Neural progenitor cell (in vitro differentiated cells): ENCODE results near the gene LMO2. TPM values are rescaled to one million over a fixed set of nuclear protein-coding genes. Genes with fewer than 3 reads are reported as not detected.

Source experiments
- DNase-seq: peaks from one replicate; pipeline ENCODE4 v3.0.0-alpha.2; 2016; ENCODE audit warnings: low spot score
- H2AFZ ChIP-seq: fragments of 200-600 bp; sonication (generic); replicated peaks from 2 replicates; pipeline ENCODE4 v1.6.1; 2016; ENCODE audit warnings: antibody characterized with exemption
- H3F3A ChIP-seq: fragments of 200-600 bp; sonication (generic); 2 replicates; pipeline ENCODE4 v1.6.1; 2016; ENCODE audit warnings: antibody characterized with exemption, low read depth
- H3K27ac ChIP-seq: fragments of 200-600 bp; sonication (generic); 2 replicates; pipeline ENCODE4 v1.5.1; 2016; ENCODE audit warnings: mild to moderate bottlenecking
- H3K27me3 ChIP-seq: fragments of 200-600 bp; sonication (generic); 2 replicates; pipeline ENCODE4 v1.6.1; 2016; ENCODE audit warnings: mild to moderate bottlenecking, moderate library complexity
- H3K36me3 ChIP-seq: fragments of 200-600 bp; sonication (generic); 2 replicates; pipeline ENCODE4 v1.5.1; 2016
- H3K4me1 ChIP-seq: fragments of 200-600 bp; sonication (generic); 2 replicates; pipeline ENCODE4 v1.6.1; 2016; ENCODE audit warnings: mixed run types
- H3K4me2 ChIP-seq: fragments of 200-600 bp; sonication (generic); 2 replicates; pipeline ENCODE4 v1.6.1; 2016
- H3K4me3 ChIP-seq: fragments of 200-600 bp; sonication (generic); 2 replicates; pipeline ENCODE4 v1.5.1; 2016
- H3K79me2 ChIP-seq: fragments of 200-600 bp; sonication (generic); 2 replicates; pipeline ENCODE4 v1.6.1; 2016; ENCODE audit warnings: low read depth
- H3K9ac ChIP-seq: fragments of 200-600 bp; sonication (generic); 2 replicates; pipeline ENCODE4 v1.6.1; 2016
- H3K9me3 ChIP-seq: fragments of 200-600 bp; sonication (generic); 2 replicates; pipeline ENCODE4 v1.5.1; 2016; ENCODE audit warnings: low read depth
- H4K20me1 ChIP-seq: fragments of 200-600 bp; sonication (generic); 2 replicates; pipeline ENCODE4 v1.6.1; 2016; ENCODE audit warnings: low read depth
- H3K27ac Mint-ChIP-seq: 3 replicates; pipeline ENCODE4 v1.8.0; 2021; ENCODE audit warnings: mixed read lengths
- H3K27me3 Mint-ChIP-seq: 2 replicates; pipeline ENCODE4 v1.8.0; 2022; ENCODE audit warnings: low read depth, mild to moderate bottlenecking, inconsistent platforms, moderate library complexity, mixed read lengths; ENCODE audit not compliant: insufficient read depth
- H3K36me3 Mint-ChIP-seq: 3 replicates; pipeline ENCODE4 v1.8.0; 2021; ENCODE audit warnings: mixed read lengths
- H3K4me1 Mint-ChIP-seq: 3 replicates; pipeline ENCODE4 v1.8.0; 2021; ENCODE audit warnings: mixed read lengths
- H3K4me3 Mint-ChIP-seq: 3 replicates; pipeline ENCODE4 v1.8.0; 2021; ENCODE audit warnings: mild to moderate bottlenecking, moderate library complexity, mixed read lengths
- H3K9me3 Mint-ChIP-seq: 3 replicates; pipeline ENCODE4 v1.8.0; 2020; ENCODE audit warnings: mixed read lengths
- CTCF ChIP-seq: fragments of 200-600 bp; sonication (generic); IDR thresholded peaks from 2 replicates; pipeline ENCODE4 v1.5.1; 2017; ENCODE audit warnings: antibody characterized with exemption, mild to moderate bottlenecking
- EZH2 ChIP-seq: fragments of 200-600 bp; sonication (generic); IDR thresholded peaks from 2 replicates; pipeline ENCODE4 v1.6.1; 2017; ENCODE audit warnings: antibody characterized with exemption, mild to moderate bottlenecking, moderate library complexity
- EZH2phosphoT487 ChIP-seq: fragments of 200-600 bp; sonication (generic); IDR thresholded peaks from 2 replicates; pipeline ENCODE4 v1.6.1; 2017; ENCODE audit warnings: antibody characterized with exemption
- total RNA-seq: library from RNA; depleted of rRNA; stranded (reverse); fragments of >200 nt; gene quantifications from 2 replicates; pipeline ENCODE4 v1.2.3, GENCODE V29; 2015; ENCODE audit warnings: low replicate concordance

The LMO2 gene
- total RNA-seq, 1 donor from 2014 or later = 0.92 TPM

GRCh38 chr11:33869481-33870422, 22.1 kb downstream of the LMO2 start:
- Mint-ChIP-seq H3K36me3 (no peaks in the 10 kb centered on the region), H3K9me3 (no peaks in the 10 kb centered on the region), H3K4me1 (peaks cover 27% of the 10 kb centered on the region), H3K27me3 (peaks cover 21% of the 10 kb centered on the region), H3K4me3 (peak overlapping the region; percentile 94), H3K27ac (no peak overlapping the region)
- H3K4me2 ChIP-seq = peak overlapping the region; percentile 95
- H4K20me1 ChIP-seq = peaks cover 4% of the 10 kb centered on the region
- no peak overlapping the region for H3K27ac ChIP-seq
- H3F3A ChIP-seq = peaks cover 29% of the 10 kb centered on the region
- DNase-seq = peak; percentile 84
- no peak overlapping the region for H3K9ac ChIP-seq
- no peaks in the 10 kb centered on the region for H3K36me3 ChIP-seq
- H2AFZ ChIP-seq = peak overlapping the region; percentile 81
- peaks cover 17% of the 10 kb centered on the region for H3K4me1 ChIP-seq
- no peaks in the 10 kb centered on the region for H3K79me2 ChIP-seq
- TF ChIP-seq EZH2phosphoT487 (no peak), EZH2 (no peak), CTCF (no peak)
- peak overlapping the region; percentile 71 for H3K4me3 ChIP-seq
- H3K9me3 ChIP-seq = no peaks in the 10 kb centered on the region
- peaks cover 99% of the 10 kb centered on the region for H3K27me3 ChIP-seq

GRCh38 chr11:33868647-33869461, 23.0 kb downstream of the LMO2 start:
- no peak overlapping the region for H3K9ac ChIP-seq
- H3K4me2 ChIP-seq = peak overlapping the region; percentile 95
- peak overlapping the region; percentile 71 for H3K4me3 ChIP-seq
- H3K27ac ChIP-seq = no peak overlapping the region
- peak; percentile 54 for DNase-seq
- H3F3A ChIP-seq = peaks cover 29% of the 10 kb centered on the region
- no peak overlapping the region for H3K27ac Mint-ChIP-seq
- no peaks in the 10 kb centered on the region for H3K79me2 ChIP-seq
- no peaks in the 10 kb centered on the region for H3K9me3 Mint-ChIP-seq
- H3K36me3 ChIP-seq = no peaks in the 10 kb centered on the region
- peaks cover 99% of the 10 kb centered on the region for H3K27me3 ChIP-seq
- H3K27me3 Mint-ChIP-seq = peaks cover 21% of the 10 kb centered on the region
- H3K4me1 Mint-ChIP-seq = peaks cover 25% of the 10 kb centered on the region
- peak overlapping the region; percentile 98 for H2AFZ ChIP-seq
- H4K20me1 ChIP-seq = peaks cover 4% of the 10 kb centered on the region
- TF ChIP-seq EZH2phosphoT487 (peak; percentile 52), EZH2 (peak; percentile 85), CTCF (no peak)
- no peaks in the 10 kb centered on the region for H3K9me3 ChIP-seq
- H3K4me1 ChIP-seq = peaks cover 15% of the 10 kb centered on the region
- peak overlapping the region; percentile 84 for H3K4me3 Mint-ChIP-seq
- H3K36me3 Mint-ChIP-seq = peaks cover 2% of the 10 kb centered on the region

- peaks cover 21% of the 10 kb centered on the region for H3K27me3 Mint-ChIP-seq
- peak; percentile 49 for DNase-seq
- Histone ChIP-seq H3K79me2 (no peaks in the 10 kb centered on the region), H3K27me3 (peaks cover 99% of the 10 kb centered on the region), H3K4me3 (peak overlapping the region; percentile 71), H4K20me1 (peaks cover 4% of the 10 kb centered on the region), H3K4me2 (peak overlapping the region; percentile 95), H3K9ac (no peak overlapping the region), H3K4me1 (peaks cover 15% of the 10 kb centered on the region), H3F3A (peaks cover 29% of the 10 kb centered on the region), H3K36me3 (no peaks in the 10 kb centered on the region), H3K9me3 (no peaks in the 10 kb centered on the region), H2AFZ (no peak overlapping the region), H3K27ac (no peak overlapping the region)
- H3K36me3 Mint-ChIP-seq = peaks cover 2% of the 10 kb centered on the region
- H3K9me3 Mint-ChIP-seq = no peaks in the 10 kb centered on the region
- peaks cover 25% of the 10 kb centered on the region for H3K4me1 Mint-ChIP-seq
- H3K4me3 Mint-ChIP-seq = peak overlapping the region; percentile 84
- no peak overlapping the region for H3K27ac Mint-ChIP-seq
- TF ChIP-seq CTCF = no peak
- no peak for TF ChIP-seq EZH2
- no peak for TF ChIP-seq EZH2phosphoT487
Observed at GRCh38 chr11:33867996-33868646, 23.8 kb downstream of the LMO2 start.
